Bronchial epithelial cell (primary cell): ENCODE data around the gene DCLRE1C. TPM values are rescaled to one million over a fixed set of nuclear protein-coding genes. Genes with fewer than 3 reads are reported as not detected.
"Not testable (repeated sequence)": the region's sequence is repeated elsewhere in the genome, so short reads cannot be mapped to it uniquely, and the experiment has no call there.

Experiments used
- DNase-seq: peaks from one replicate; pipeline ENCODE4 v3.0.0-alpha.2; 2010; ENCODE audit warnings: low read depth
- FAIRE-seq: peaks from 2 replicates; lab custom pipeline; 2011; peaks lifted over from hg19 to GRCh38; lab: Jason Lieb, UNC
- H3K27me3 ChIP-seq: 2 replicates; pipeline ENCODE4 v1.5.1; 2011; ENCODE audit warnings: low read length; ENCODE audit not compliant: control insufficient read depth, insufficient read depth
- H3K36me3 ChIP-seq: 2 replicates; pipeline ENCODE4 v1.5.1; 2011; ENCODE audit warnings: low read length; ENCODE audit not compliant: control insufficient read depth, insufficient read depth
- H3K4me3 ChIP-seq: 2 replicates; pipeline ENCODE4 v1.5.1; 2011; ENCODE audit warnings: mild to moderate bottlenecking, low read depth, low read length, control low read depth
- total RNA-seq: library from RNA; depleted of rRNA; stranded (reverse); fragments of >200 nt; gene quantifications from 2 replicates; pipeline ENCODE4 v1.2.1, GENCODE V29; 2014
- TF ChIP-seq, protein P1 (sequence below): IDR thresholded peaks from 2 replicates; pipeline ENCODE4 v1.5.1; 2011; ENCODE audit warnings: mild to moderate bottlenecking, moderate library complexity, low read length, control low read depth, inconsistent platforms; ENCODE audit not compliant: insufficient read depth, severe bottlenecking

DCLRE1C gene
- total RNA-seq, 1 donor from 2014 or later: 9.0 TPM

DNA sequence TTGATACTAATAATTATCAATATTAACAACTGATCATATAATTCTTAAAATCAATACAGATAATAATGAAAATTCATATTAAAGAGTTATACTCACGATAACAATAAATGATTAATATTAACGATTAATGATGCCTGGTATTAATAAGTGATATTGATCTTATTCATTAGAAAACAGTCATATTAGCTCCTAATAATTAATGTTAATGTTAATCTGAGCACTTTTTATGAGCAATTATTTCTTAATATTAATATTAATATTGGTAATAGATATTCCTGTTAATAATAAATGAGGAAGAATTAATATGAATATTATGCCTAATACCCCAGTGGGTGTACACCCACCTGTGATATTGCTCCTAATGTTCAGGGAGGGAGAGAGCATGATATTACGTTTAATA is 28.8 kb upstream of the DCLRE1C start:
- TF ChIP-seq, protein P1, sequence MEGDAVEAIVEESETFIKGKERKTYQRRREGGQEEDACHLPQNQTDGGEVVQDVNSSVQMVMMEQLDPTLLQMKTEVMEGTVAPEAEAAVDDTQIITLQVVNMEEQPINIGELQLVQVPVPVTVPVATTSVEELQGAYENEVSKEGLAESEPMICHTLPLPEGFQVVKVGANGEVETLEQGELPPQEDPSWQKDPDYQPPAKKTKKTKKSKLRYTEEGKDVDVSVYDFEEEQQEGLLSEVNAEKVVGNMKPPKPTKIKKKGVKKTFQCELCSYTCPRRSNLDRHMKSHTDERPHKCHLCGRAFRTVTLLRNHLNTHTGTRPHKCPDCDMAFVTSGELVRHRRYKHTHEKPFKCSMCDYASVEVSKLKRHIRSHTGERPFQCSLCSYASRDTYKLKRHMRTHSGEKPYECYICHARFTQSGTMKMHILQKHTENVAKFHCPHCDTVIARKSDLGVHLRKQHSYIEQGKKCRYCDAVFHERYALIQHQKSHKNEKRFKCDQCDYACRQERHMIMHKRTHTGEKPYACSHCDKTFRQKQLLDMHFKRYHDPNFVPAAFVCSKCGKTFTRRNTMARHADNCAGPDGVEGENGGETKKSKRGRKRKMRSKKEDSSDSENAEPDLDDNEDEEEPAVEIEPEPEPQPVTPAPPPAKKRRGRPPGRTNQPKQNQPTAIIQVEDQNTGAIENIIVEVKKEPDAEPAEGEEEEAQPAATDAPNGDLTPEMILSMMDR: no peak
- DNase-seq: no peak
- FAIRE-seq: no peak
- Histone ChIP-seq H3K36me3 (no peaks in the 10 kb centered on the region), H3K27me3 (no peaks in the 10 kb centered on the region), H3K4me3 (no peak overlapping the region)

DNA sequence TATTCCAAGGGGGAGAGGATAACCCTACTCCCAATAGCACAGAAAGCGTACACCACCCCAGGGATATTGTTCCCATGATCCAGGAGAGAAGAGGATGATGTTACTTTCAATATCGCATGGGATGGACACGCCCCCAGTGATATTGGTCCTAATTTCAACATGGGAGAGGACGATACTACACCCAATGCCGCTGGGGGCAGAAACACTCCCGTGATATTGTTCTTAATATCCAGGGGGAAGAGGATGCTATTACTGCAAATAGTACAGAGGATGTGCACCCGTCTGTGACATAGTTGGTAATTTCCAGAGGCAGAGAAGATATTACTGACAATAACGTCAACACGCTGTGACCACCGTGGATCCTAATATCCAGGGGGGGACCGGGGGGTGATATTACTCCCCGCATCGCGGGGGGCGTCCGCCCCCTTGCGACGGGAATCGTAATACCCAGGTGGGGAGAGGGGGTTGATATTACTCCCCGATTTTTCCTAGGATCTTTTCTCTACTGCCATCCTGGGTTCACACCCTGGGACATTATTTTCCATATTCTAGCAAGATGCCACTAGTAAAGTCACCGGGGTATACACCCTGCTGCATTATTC is 21.9 kb upstream of the DCLRE1C start:
- no peak overlapping the region for H3K4me3 ChIP-seq
- DNase-seq (no peak), FAIRE-seq (no peak)
- H3K36me3 ChIP-seq: no peaks in the 10 kb centered on the region
- H3K27me3 ChIP-seq: no peaks in the 10 kb centered on the region
- TF ChIP-seq, protein P1: no peak

DNA sequence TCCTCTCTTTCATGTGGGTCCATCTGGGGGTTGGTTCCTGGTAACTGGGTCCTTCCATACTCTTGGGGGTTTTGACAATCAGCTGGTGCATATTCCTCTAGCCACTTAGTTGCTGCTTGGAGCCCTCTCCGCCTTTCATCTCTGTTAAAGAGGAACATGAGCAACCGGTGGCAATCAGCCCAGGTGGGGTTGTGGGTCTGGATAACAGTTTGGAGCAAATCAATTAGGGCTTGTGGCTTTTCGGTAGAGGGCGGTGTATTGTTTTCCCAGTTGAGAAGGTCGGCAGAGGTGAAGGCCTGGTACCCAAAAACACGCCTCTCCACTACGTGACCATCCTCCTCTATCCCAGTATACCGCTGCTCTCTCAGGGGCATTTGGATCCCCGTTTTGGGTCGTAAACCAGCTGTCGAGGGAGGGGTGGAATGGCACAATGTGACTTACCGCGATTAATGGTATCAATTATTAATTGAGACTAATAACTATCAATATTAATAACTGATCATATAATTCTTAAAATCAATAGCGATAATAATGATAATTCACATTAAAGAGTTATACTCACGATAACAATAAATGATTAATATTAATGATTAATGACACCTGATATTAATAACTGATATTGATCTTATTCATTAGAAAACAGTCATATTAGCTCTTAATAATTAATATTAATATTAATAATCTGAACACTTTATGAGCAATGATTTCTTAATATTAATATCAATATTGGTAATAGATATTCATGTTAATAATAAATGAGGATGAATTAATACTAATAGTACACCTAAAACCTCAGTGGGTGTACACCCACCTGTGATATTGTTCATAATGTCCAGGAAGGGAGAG is 20.5 kb upstream of the DCLRE1C start:
- H3K27me3 ChIP-seq, H3K4me3 ChIP-seq, H3K36me3 ChIP-seq, DNase-seq, FAIRE-seq: not testable (repeated sequence)

DNA sequence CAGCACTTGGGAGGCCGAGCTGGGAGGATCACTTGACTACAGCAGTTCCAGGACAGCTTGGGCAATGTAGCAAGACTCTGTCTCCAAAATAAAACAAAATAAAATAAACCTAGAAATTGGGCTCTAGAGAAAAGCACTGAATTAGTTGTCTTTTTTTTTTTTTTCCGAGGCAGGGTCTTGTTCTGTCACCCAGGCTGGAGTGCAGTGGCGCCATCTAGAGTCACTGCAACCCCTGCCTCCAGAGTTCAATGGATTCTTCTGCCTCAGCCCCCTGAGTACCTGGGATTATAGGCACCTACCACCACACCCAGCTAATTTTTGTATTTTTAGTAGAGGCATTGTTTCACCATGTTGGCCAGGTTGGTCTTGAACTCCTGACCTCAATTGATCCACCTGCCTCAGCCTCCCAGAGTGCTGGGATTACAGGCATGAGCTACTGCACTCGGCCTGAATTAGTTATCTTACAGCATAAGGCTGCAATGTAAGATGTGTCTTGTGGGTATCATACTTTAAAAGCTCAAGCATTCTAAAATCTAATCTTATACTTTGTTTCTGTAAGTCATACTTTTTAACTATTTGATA is 18.1 kb upstream of the DCLRE1C start:
- H3K27me3 ChIP-seq: no peaks in the 10 kb centered on the region
- peak; percentile 24 for DNase-seq
- TF ChIP-seq, protein P1: peak; percentile 69
- no peak overlapping the region for H3K4me3 ChIP-seq
- H3K36me3 ChIP-seq: no peaks in the 10 kb centered on the region
- no peak for FAIRE-seq

DNA sequence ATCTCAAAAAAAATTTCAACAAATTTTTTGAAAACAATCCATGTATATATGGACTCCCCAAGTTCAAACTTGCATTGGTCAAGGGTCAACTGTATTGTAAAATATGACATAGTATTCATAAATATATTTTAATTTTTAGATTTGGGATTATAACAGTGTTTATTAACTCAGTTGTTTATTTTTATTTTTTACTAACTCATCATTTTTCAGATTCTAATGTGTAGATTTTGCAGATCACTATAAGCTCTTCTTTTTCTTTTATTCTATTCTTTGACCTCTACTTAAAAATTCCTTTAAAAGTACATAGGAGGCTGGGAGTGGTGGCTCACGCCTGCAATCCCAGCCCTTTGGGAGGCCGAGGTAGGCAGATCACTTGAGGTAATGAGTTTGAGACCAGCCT is 14.0 kb upstream of the DCLRE1C start:
- FAIRE-seq (no peak), DNase-seq (no peak)
- TF ChIP-seq, protein P1: no peak
- Histone ChIP-seq H3K36me3 (no peaks in the 10 kb centered on the region), H3K4me3 (no peak overlapping the region), H3K27me3 (no peaks in the 10 kb centered on the region)
